HepG2 (cell line): ENCODE results near the gene ACSL6.

Experiments
- KLF6 ChIP-seq: IDR thresholded peaks from 2 replicates; pipeline ENCODE4 v1.8.0; 2016; ENCODE audit warnings: missing biosample characterization, missing genetic modification reagents
- NR2F6 ChIP-seq, 2 experiments: IDR thresholded peaks; 2 replicates each; pipeline ENCODE4 v1.6.1; 2016; ENCODE audit warnings: antibody characterized with exemption in 1 of 2, mild to moderate bottlenecking in 1 of 2
- TF ChIP-seq, protein P1 (sequence below): sonication (generic); formaldehyde crosslinking; IDR thresholded peaks from 2 replicates; pipeline ENCODE4 v1.4.0; 2020; ENCODE audit warnings: missing genetic modification reagents

GRCh38 chr5:131953969-131954368 is 57.5 kb downstream of the ACSL6 start:
- TF ChIP-seq KLF6 (CRISPR knock-in tag) (no peak), NR2F6 (IDR thresholded peaks at IDR 0.05) (no peak), NR2F6 (CRISPR knock-in tag; IDR thresholded peaks at IDR 0.05) (no peak)
- TF ChIP-seq, protein P1, sequence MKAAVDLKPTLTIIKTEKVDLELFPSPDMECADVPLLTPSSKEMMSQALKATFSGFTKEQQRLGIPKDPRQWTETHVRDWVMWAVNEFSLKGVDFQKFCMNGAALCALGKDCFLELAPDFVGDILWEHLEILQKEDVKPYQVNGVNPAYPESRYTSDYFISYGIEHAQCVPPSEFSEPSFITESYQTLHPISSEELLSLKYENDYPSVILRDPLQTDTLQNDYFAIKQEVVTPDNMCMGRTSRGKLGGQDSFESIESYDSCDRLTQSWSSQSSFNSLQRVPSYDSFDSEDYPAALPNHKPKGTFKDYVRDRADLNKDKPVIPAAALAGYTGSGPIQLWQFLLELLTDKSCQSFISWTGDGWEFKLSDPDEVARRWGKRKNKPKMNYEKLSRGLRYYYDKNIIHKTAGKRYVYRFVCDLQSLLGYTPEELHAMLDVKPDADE (CRISPR knock-in tag), result no peak
